GM21423 (cell line): Measurements from ENCODE around the gene CP.
"Not testable (repeated sequence)": the region's sequence is repeated elsewhere in the genome, so short reads cannot be mapped to it uniquely, and the experiment has no call there.

Experiments used
- ATAC-seq: cut with Tn5 transposase; IDR thresholded peaks from one replicate; pipeline ENCODE4 v1.9.1; 2021; ENCODE audit warnings: mild to moderate bottlenecking, moderate library complexity; ENCODE audit not compliant: unreplicated experiment

CP gene

GRCh38 chr3:149227591-149228268 lies 6.1 kb upstream of the CP start:
- ATAC-seq = no peak

GRCh38 chr3:149226776-149227175 lies 5.1 kb upstream of the CP start:
- ATAC-seq = no peak

GRCh38 chr3:149224736-149225594 lies 3.3 kb upstream of the CP start:
- ATAC-seq = peak; percentile 93

- ATAC-seq = no peak
Observed at GRCh38 chr3:149223461-149223820, 1.8 kb upstream of the CP start.

GRCh38 chr3:149219380-149220121 lies 2.1 kb downstream of the CP start:
- not testable (repeated sequence) for ATAC-seq

GRCh38 chr3:149217347-149217746 lies 4.3 kb downstream of the CP start:
- ATAC-seq = no peak

- no peak for ATAC-seq
Observed at GRCh38 chr3:149216193-149216869, 5.3 kb downstream of the CP start.

- ATAC-seq = no peak
Observed at GRCh38 chr3:149215515-149215914, 6.1 kb downstream of the CP start.

GRCh38 chr3:149214702-149215101 lies 6.9 kb downstream of the CP start:
- ATAC-seq = no peak

GRCh38 chr3:149212386-149212785 lies 9.2 kb downstream of the CP start:
- no peak for ATAC-seq

GRCh38 chr3:149209431-149209830 lies 12.2 kb downstream of the CP start:
- no peak for ATAC-seq

- ATAC-seq = no peak
Observed at GRCh38 chr3:149207475-149207874, 14.2 kb downstream of the CP start.

- no peak for ATAC-seq
Observed at GRCh38 chr3:149204390-149204991, 17.1 kb downstream of the CP start.

- peak; percentile 97 for ATAC-seq
Observed at GRCh38 chr3:149203758-149204157, 17.9 kb downstream of the CP start.

GRCh38 chr3:149199474-149199873 lies 22.2 kb downstream of the CP start:
- ATAC-seq = no peak

GRCh38 chr3:149198611-149199010 lies 23.0 kb downstream of the CP start:
- ATAC-seq = no peak

GRCh38 chr3:149197669-149198068 lies 24.0 kb downstream of the CP start:
- ATAC-seq = no peak

GRCh38 chr3:149196805-149197592 lies 24.6 kb downstream of the CP start:
- ATAC-seq = not testable (repeated sequence)

- no peak for ATAC-seq
Observed at GRCh38 chr3:149195221-149195620, 26.4 kb downstream of the CP start.

GRCh38 chr3:149188494-149188893 lies 33.1 kb downstream of the CP start:
- no peak for ATAC-seq
